ENCODE results near the gene TRAF7.

TRAF7 gene

DNA sequence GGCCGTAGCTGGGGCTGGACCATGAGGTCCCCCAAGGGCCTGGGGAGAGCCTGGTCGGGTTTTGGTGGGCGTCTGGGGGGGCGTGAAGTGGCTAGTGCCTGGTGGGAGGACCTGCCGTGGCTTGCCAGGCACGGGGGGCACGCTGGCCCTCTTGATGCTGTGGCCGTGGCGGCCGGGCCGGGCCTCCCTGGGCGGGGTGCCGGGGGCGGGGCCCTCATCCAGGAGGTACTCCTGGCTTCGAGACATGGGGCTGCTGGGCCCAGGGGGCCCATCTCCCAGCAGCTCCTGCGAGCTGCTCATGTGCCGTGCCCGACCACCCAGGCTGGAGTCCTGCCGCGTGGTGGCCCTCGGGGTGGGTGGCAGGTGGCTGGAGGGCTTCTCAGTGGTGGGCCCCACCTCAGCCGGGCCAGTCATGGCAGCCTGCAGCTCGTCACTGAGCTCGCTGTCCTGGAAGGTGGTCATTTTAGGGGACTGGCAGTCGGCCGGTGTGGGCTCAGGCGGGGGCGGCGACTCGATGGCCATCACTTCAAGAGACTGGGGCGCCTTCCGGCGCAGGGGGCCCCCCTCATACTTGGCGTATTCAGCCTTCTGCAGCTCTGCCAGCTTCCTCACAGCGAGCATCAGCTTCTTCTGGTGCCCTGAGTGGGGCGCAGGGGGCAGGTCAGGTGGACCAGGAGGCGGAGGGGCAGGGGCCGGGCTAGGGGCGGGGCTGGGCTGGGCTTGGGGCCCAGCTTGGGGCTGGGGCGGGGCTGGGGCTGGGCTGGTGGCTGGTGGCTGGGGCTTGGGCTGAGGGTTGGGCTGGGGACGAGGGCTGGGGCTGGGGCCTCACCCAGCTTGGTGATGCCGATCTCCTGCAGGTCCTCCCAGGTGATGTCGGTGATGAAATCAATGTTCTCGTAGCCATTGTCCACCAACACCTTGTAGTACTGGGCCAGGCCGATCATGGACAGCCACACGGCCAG, 25.7 kb downstream of the TRAF7 start:
- no peak for DNase-seq (ENCODE audit: extremely low read depth, insufficient read length)
- no peak overlapping the region for H3K4me3 ChIP-seq (replicated peaks; ENCODE audit: low read depth, low read length)
- H3K36me3 ChIP-seq (ENCODE audit: control insufficient read depth, insufficient read depth, low read length): peaks cover 10% of the 10 kb centered on the region
- no peaks in the 10 kb centered on the region for H3K27me3 ChIP-seq (replicated peaks; ENCODE audit: control insufficient read depth, insufficient read depth, low read length)
- TF ChIP-seq, protein P1, sequence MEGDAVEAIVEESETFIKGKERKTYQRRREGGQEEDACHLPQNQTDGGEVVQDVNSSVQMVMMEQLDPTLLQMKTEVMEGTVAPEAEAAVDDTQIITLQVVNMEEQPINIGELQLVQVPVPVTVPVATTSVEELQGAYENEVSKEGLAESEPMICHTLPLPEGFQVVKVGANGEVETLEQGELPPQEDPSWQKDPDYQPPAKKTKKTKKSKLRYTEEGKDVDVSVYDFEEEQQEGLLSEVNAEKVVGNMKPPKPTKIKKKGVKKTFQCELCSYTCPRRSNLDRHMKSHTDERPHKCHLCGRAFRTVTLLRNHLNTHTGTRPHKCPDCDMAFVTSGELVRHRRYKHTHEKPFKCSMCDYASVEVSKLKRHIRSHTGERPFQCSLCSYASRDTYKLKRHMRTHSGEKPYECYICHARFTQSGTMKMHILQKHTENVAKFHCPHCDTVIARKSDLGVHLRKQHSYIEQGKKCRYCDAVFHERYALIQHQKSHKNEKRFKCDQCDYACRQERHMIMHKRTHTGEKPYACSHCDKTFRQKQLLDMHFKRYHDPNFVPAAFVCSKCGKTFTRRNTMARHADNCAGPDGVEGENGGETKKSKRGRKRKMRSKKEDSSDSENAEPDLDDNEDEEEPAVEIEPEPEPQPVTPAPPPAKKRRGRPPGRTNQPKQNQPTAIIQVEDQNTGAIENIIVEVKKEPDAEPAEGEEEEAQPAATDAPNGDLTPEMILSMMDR (IDR thresholded peaks at IDR 0.05; ENCODE audit: insufficient read depth, low read length, poor library complexity, severe bottlenecking): no peak

DNA sequence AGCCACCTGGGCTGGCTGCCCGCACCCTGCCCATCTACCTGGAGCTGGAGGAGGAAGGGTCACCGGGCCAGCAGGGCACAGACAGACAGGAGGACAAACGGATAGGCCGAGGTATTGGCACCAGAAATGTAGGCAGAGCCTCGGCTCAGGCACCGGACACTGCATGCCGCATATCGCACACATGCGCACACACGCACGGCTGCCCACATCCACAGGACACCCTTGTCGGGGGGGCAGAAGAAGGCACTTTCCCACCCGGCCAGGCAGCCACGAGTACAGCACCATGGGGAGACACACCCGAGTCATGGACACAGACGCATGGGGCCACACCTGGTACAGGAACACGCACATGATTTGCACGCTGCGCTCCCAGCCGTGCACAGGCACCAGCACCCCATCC, 26.4 kb downstream of the TRAF7 start:
- TF ChIP-seq, protein P1 (IDR thresholded peaks at IDR 0.05; ENCODE audit: insufficient read depth, low read length, poor library complexity, severe bottlenecking): no peak
- no peak overlapping the region for H3K4me3 ChIP-seq (replicated peaks; ENCODE audit: low read depth, low read length)
- peaks cover 4% of the 10 kb centered on the region for H3K36me3 ChIP-seq (ENCODE audit: control insufficient read depth, insufficient read depth, low read length)
- no peak for DNase-seq (ENCODE audit: extremely low read depth, insufficient read length)
- no peaks in the 10 kb centered on the region for H3K27me3 ChIP-seq (replicated peaks; ENCODE audit: control insufficient read depth, insufficient read depth, low read length)

DNA sequence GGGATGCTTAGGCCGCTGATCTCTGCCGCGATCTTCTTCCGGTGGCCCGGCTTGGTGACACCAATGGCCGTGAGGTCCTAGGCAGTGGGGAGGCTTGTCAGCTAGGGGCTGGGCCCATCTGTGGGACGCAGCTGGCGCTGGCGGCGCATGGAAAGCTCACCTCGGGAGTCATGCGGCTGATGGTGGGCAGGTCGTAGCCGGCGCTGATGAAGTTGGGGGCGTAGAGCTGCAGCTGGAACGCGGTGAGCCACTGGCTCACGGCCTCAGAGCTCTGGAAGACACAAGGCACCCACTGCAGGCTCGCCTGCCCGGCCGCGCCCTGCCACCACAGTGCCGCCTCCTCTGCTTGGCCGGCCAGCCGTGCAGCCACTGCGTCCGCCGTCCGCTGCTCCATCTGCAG, 28.1 kb downstream of the TRAF7 start:
- no peak for DNase-seq (ENCODE audit: extremely low read depth, insufficient read length)

DNA sequence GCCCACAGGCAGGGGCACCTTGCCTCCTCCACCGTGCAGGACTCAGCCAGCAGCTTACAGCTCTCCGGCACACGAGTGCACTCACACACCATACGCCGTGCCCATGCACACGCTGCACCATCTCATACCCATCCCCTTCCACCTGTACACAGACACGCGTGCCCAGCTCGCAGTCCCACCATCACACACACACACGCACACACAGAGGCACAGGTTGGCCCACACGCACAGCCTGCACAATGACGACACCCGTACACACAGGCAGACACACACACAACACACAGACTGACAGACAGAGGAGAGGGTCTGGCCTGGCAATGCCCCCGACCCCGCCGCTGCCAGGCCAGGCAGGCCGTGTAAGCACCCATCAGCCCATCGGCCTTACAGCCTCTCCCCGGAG, 28.8 kb downstream of the TRAF7 start:
- Histone ChIP-seq H3K36me3 (ENCODE audit: control insufficient read depth, insufficient read depth, low read length) (no peaks in the 10 kb centered on the region; the same call in 1 of the 2 replicates), H3K27me3 (replicated peaks; ENCODE audit: control insufficient read depth, insufficient read depth, low read length) (no peaks in the 10 kb centered on the region), H3K4me3 (replicated peaks; ENCODE audit: low read depth, low read length) (no peak overlapping the region)
- no peak for DNase-seq (ENCODE audit: extremely low read depth, insufficient read length)
- TF ChIP-seq, protein P1 (IDR thresholded peaks at IDR 0.05; ENCODE audit: insufficient read depth, low read length, poor library complexity, severe bottlenecking): no peak

More for the DNA sequence above, 28.1 kb downstream of the TRAF7 start:
- Histone ChIP-seq H3K4me3 (replicated peaks; ENCODE audit: low read depth, low read length) (no peak overlapping the region), H3K36me3 (ENCODE audit: control insufficient read depth, insufficient read depth, low read length) (no peaks in the 10 kb centered on the region; the same call in 1 of the 2 replicates), H3K27me3 (replicated peaks; ENCODE audit: control insufficient read depth, insufficient read depth, low read length) (no peaks in the 10 kb centered on the region)
- TF ChIP-seq, protein P1 (IDR thresholded peaks at IDR 0.05; ENCODE audit: insufficient read depth, low read length, poor library complexity, severe bottlenecking): no peak

DNA sequence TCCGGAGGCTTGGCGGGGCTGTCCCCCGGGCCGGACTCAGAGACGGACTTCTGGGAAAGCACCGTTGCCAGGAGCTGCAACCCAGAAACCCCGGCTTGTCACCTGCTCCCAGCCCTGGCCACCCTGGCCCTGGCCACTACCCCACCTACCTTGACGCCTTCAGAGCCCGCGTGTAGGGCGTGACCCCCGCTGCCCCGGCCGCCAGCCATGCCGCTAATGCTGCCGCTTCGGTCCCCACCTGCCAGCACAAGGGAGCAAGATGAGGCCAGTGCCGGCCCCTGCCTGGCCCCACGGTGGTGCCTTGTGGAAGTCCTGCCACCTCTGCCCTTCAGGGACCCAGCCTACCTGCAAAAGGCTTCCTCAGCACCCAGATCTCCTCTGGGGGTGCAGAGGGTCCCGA, 29.4 kb downstream of the TRAF7 start:
- DNase-seq (ENCODE audit: extremely low read depth, insufficient read length): no peak
- Histone ChIP-seq H3K36me3 (ENCODE audit: control insufficient read depth, insufficient read depth, low read length) (no peaks in the 10 kb centered on the region; the same call in 1 of the 2 replicates), H3K27me3 (replicated peaks; ENCODE audit: control insufficient read depth, insufficient read depth, low read length) (no peaks in the 10 kb centered on the region), H3K4me3 (replicated peaks; ENCODE audit: low read depth, low read length) (no peak overlapping the region)
- TF ChIP-seq, protein P1 (IDR thresholded peaks at IDR 0.05; ENCODE audit: insufficient read depth, low read length, poor library complexity, severe bottlenecking): no peak
